ENCODE measurements around the gene FAM168A. TPM values are rescaled to one million over a fixed set of nuclear protein-coding genes. Genes with fewer than 3 reads are reported as not detected.

Gene FAM168A
- total RNA-seq, 1 experiment from 2014 or later, result 13.8 TPM

- no peak overlapping the region for H3K4me3 Mint-ChIP-seq (ENCODE audit: unreplicated experiment)
- no peaks in the 10 kb centered on the region for H3K4me1 Mint-ChIP-seq (ENCODE audit: insufficient read depth, unreplicated experiment)
- no TSS peak for BruUV-seq (replicated peaks)
- no peaks in the 10 kb centered on the region for H3K27me3 Mint-ChIP-seq (ENCODE audit: insufficient read depth, unreplicated experiment)
- ChIA-PET CTCF (interaction anchor here (0.6 to 3.2 kb wide), 3 partner anchors 11 to 192 kb away, joined by 3 to 22 read pairs (median 4); no protein-coding TSS in a partner anchor), POLR2A (interaction anchor here (0.6 to 1.7 kb wide), 2 partner anchors 15 to 92 kb away, joined by 3 read pairs; no protein-coding TSS in a partner anchor)
- H3K36me3 Mint-ChIP-seq (ENCODE audit: insufficient read depth, unreplicated experiment), result no peaks in the 10 kb centered on the region
- H3K9me3 Mint-ChIP-seq (ENCODE audit: unreplicated experiment), result no peaks in the 10 kb centered on the region
- TF ChIP-seq, protein P1, sequence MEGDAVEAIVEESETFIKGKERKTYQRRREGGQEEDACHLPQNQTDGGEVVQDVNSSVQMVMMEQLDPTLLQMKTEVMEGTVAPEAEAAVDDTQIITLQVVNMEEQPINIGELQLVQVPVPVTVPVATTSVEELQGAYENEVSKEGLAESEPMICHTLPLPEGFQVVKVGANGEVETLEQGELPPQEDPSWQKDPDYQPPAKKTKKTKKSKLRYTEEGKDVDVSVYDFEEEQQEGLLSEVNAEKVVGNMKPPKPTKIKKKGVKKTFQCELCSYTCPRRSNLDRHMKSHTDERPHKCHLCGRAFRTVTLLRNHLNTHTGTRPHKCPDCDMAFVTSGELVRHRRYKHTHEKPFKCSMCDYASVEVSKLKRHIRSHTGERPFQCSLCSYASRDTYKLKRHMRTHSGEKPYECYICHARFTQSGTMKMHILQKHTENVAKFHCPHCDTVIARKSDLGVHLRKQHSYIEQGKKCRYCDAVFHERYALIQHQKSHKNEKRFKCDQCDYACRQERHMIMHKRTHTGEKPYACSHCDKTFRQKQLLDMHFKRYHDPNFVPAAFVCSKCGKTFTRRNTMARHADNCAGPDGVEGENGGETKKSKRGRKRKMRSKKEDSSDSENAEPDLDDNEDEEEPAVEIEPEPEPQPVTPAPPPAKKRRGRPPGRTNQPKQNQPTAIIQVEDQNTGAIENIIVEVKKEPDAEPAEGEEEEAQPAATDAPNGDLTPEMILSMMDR (IDR thresholded peaks at IDR 0.05; ENCODE audit: unreplicated experiment), result no peak
- no peak overlapping the region for H3K27ac Mint-ChIP-seq (ENCODE audit: low read depth, unreplicated experiment)
- intact Hi-C loops (cut with micrococcal nuclease), result no loop called here
- no peak for DNase-seq (ENCODE audit: unreplicated experiment)
Measured at GRCh38 chr11:73468590-73469161, 129.2 kb downstream of the FAM168A start.

DNA sequence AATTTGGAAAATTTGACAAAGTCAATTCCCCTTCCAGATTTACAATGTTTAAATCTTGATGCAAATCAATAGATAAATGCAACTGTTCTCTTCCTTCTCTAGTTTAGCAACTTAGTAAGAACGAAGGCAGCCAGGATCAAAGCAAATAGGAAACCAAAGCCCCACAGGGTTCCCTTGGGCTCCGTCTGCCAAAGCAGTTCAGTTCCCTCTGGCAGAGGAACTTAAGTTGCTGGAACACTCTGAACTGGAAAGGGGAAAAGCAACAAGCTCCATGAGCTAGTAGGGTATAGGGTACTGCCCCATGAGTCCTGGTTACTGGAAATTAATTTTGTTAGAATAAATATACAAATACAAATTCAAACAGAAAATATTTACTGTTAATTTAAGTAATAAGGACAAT, 130.4 kb downstream of the FAM168A start:
- Mint-ChIP-seq H3K4me1 (ENCODE audit: insufficient read depth, unreplicated experiment) (no peaks in the 10 kb centered on the region), H3K4me3 (ENCODE audit: unreplicated experiment) (no peak overlapping the region), H3K27ac (ENCODE audit: low read depth, unreplicated experiment) (no peak overlapping the region), H3K36me3 (ENCODE audit: insufficient read depth, unreplicated experiment) (no peaks in the 10 kb centered on the region), H3K9me3 (ENCODE audit: unreplicated experiment) (peaks cover 5% of the 10 kb centered on the region), H3K27me3 (ENCODE audit: insufficient read depth, unreplicated experiment) (no peaks in the 10 kb centered on the region)
- BruUV-seq (replicated peaks), result no TSS peak
- TF ChIP-seq, protein P1 (IDR thresholded peaks at IDR 0.05; ENCODE audit: unreplicated experiment), result no peak
- no peak for DNase-seq (ENCODE audit: unreplicated experiment)
- ChIA-PET CTCF (interaction anchor here (0.7 to 0.9 kb wide), 2 partner anchors 158 to 194 kb away, joined by 3 to 4 read pairs; no protein-coding TSS in a partner anchor), POLR2A (interaction anchor here (0.6 kb wide), 1 partner anchor 438 kb away, joined by 3 read pairs; no protein-coding TSS in a partner anchor)
- intact Hi-C loops (cut with micrococcal nuclease), result no loop called here

DNA sequence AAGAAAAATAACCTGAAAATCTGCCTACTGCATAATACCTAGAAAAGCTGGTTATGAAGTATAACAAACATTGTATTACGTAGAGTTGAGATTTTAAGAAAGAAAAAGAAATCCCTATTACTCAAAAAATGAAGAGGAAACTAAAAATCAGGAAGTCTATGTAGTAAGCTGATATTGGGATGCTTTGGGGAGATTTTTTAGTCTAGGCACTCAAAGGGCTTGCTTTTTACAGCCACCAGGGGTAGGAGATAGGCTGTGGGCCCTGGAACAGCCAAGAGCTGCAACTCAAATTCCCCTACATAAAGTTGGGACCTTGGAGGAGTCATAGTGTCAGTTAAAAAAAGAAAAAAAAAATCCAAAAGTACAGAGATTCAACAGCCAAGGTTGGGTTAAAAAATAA, 131.3 kb downstream of the FAM168A start:
- POLR2A ChIA-PET, result no interaction called here
- no peak for DNase-seq (ENCODE audit: unreplicated experiment)
- intact Hi-C loops (cut with micrococcal nuclease), result no loop called here
- Mint-ChIP-seq H3K4me3 (ENCODE audit: unreplicated experiment) (no peak overlapping the region), H3K9me3 (ENCODE audit: unreplicated experiment) (peaks cover 7% of the 10 kb centered on the region), H3K36me3 (ENCODE audit: insufficient read depth, unreplicated experiment) (no peaks in the 10 kb centered on the region), H3K27ac (ENCODE audit: low read depth, unreplicated experiment) (no peak overlapping the region), H3K27me3 (ENCODE audit: insufficient read depth, unreplicated experiment) (no peaks in the 10 kb centered on the region), H3K4me1 (ENCODE audit: insufficient read depth, unreplicated experiment) (peaks cover 2% of the 10 kb centered on the region)
- TF ChIP-seq, protein P1 (IDR thresholded peaks at IDR 0.05; ENCODE audit: unreplicated experiment), result no peak
- BruUV-seq (replicated peaks), result no TSS peak
- CTCF ChIA-PET, result interaction anchor here (0.6 to 1.9 kb wide), 2 partner anchors 16 to 194 kb away, joined by 3 to 5 read pairs; no protein-coding TSS in a partner anchor

DNA sequence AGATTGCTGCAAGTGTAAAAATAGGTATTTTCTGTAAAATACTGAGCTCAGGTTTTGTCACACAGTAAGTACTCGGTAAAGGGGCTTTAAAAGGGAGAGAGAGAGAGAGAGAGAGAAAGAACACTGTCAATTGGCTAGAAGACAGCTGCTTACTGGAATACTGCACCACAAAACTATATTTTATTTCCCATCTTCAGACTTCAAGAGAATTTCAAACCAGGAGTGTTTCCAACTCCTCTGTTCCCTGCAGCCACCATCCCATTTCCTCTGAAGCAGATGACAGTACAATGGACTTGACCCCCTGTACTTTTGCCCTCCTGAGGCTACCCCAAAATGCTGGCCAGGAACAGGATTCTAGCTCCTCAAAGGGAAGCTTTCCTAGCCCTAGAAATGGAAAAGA, 132.0 kb downstream of the FAM168A start:
- H3K27ac Mint-ChIP-seq (ENCODE audit: low read depth, unreplicated experiment), result no peak overlapping the region
- no peak overlapping the region for H3K4me3 Mint-ChIP-seq (ENCODE audit: unreplicated experiment)
- intact Hi-C loops (cut with micrococcal nuclease), result no loop called here
- POLR2A ChIA-PET, result no interaction called here
- no peaks in the 10 kb centered on the region for H3K27me3 Mint-ChIP-seq (ENCODE audit: insufficient read depth, unreplicated experiment)
- CTCF ChIA-PET, result interaction anchor here (0.6 to 3.6 kb wide), 4 partner anchors 13 to 195 kb away, joined by 3 to 22 read pairs (median 4); no protein-coding TSS in a partner anchor
- H3K4me1 Mint-ChIP-seq (ENCODE audit: insufficient read depth, unreplicated experiment), result peaks cover 6% of the 10 kb centered on the region
- BruUV-seq (replicated peaks), result no TSS peak
- DNase-seq (ENCODE audit: unreplicated experiment), result no peak
- peaks cover 7% of the 10 kb centered on the region for H3K9me3 Mint-ChIP-seq (ENCODE audit: unreplicated experiment)
- H3K36me3 Mint-ChIP-seq (ENCODE audit: insufficient read depth, unreplicated experiment), result no peaks in the 10 kb centered on the region
- TF ChIP-seq, protein P1 (IDR thresholded peaks at IDR 0.05; ENCODE audit: unreplicated experiment), result no peak

All from MCF 10A (cell line).